Liver (tissue), 1 donor: ENCODE data around the gene PPP4R3A.

Experiments used
- YY1 ChIP-seq: IDR thresholded peaks from 2 replicates; pipeline ENCODE4 v1.6.1; 2016; ENCODE audit warnings: antibody characterized with exemption, mild to moderate bottlenecking
- ZBTB33 ChIP-seq: IDR thresholded peaks from 2 replicates; pipeline ENCODE4 v1.6.1; 2016; ENCODE audit warnings: antibody characterized with exemption

GRCh38 chr14:91501348-91501747, 8.8 kb downstream of the PPP4R3A start:
- no peak for TF ChIP-seq YY1
- no peak for TF ChIP-seq ZBTB33
